Hematopoietic multipotent progenitor cell (in vitro differentiated cells): ENCODE results near the gene NFATC4. TPM values are rescaled to one million over a fixed set of nuclear protein-coding genes. Genes with fewer than 3 reads are reported as not detected.
"Not testable (repeated sequence)": the region's sequence is repeated elsewhere in the genome, so short reads cannot be mapped to it uniquely, and the experiment has no call there.

Source experiments
- DNase-seq, 3 donors: peaks; one replicate each; pipeline ENCODE4 v3.0.0-alpha.2; 2011 to 2015; ENCODE audit warnings: low read depth in 2 of 3, low spot score in 2 of 3
- total RNA-seq: library from RNA; depleted of rRNA; stranded (reverse); fragments of >200 nt; gene quantifications from one replicate; pipeline ENCODE4 v1.2.3, GENCODE V29; 2012

NFATC4 gene
- total RNA-seq, 1 donor, result 0.54 TPM

GRCh38 chr14:24387009-24387345 is 19.0 kb downstream of the NFATC4 start:
- no peak for DNase-seq

DNA sequence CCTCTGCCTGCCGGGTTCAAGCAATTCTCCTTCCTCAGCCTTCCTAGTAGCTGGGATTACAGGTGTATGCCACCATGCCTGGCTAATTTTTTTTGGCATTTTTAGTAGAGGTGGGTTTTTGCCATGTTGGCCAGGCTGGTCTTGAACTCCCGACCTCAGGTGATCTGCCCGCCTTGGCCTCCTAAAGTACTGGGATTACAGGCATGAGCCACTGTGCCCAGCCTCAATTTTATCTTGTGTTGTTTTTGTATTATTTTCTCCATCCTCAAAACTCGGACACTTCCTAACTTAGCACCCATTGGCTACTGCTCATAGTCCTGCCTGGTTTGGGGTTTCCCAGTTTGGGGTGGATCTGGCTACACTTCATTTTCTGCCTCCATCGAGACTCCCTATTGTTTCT is 19.6 kb downstream of the NFATC4 start:
- not testable (repeated sequence) for DNase-seq

DNA sequence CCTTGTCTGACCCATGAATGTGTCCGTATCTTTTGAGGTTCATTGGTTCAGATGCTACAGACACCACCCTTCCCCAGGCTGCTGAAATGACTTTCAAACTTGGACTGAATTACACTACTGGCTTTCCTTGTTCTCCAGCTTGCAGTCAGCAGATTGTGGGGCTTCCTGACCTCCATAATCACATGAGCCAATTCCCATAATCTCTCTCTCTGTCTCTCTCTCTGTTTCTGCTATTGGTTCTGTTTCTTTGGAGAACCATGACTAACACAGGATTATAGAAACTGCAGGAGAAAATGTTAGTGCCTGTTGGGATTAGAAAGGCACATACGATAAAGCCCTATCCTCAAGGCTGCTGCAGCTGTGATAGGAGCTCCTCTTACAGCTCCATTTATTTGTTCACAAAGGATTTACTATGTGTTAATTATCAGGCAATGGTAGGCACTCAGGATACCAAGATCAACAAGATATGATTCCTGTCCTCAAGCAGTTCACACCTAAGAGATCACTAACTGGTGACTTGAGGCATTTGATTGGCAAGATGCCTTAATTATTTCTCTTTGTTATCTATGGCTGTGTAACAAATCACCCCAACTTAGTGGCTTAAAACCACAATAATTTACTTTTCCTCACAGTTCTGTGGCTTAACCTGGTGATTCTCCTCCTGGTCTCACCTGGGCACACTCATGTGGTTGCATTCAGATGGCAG is 20.6 kb downstream of the NFATC4 start:
- no peak for DNase-seq

- no peak for DNase-seq
Measured at GRCh38 chr14:24389226-24389848, 21.4 kb downstream of the NFATC4 start.

GRCh38 chr14:24390701-24391468 is 22.9 kb downstream of the NFATC4 start:
- DNase-seq, result peak in 1 of 3 donors; percentile 89

GRCh38 chr14:24392325-24393091 is 24.5 kb downstream of the NFATC4 start:
- DNase-seq, result no peak

- no peak for DNase-seq
Measured at GRCh38 chr14:24394275-24394674, 26.3 kb downstream of the NFATC4 start.

DNA sequence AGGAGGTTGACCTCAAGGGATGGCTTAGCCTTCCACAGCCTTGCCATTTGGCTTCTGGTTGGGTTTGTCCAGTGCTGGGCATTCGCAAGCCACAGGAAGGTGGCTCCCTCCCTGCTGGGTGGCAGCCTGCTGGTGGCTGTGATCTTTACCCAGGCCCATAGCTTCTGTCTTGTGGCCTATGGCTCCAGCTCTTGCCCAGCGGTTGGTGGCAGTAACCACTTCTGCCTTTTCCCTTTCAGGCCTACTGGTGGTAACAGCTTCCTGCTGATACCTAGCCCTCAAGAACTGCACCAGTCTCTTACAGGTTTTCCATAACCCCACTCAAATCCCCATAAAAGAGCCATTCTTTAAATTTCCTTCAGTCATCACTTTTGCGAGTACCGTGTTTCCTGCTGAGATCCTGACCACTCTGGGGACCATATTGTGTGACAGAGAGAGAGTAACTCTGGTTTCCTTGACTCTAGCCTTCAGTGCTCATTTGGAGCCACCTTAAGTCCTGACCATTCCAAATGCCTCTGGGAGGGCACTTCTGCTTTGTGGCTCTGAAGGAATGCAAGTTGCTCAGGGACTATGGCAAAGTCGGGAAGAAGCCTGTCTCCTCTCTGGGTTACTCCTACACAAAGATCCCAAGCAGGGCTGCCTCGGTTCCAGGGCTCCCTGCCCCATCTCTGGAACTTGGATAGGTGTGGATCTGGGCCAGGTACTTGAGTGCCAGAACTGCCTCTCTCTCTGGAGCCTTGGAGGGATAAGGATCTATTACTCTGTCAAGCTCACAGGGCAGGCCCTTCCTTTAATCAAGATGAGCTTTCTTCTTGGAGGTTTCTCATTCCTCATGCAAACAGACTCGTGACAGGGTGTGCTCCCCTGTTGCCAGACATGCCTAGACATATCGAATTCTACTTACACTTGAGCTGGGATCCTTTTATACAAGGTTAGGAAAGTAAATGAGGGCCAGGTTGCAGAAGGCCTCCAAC is 27.9 kb downstream of the NFATC4 start:
- peak in 2 of 3 donors; percentile 78 to 87 for DNase-seq

- no peak for DNase-seq
Measured at GRCh38 chr14:24397639-24398292, 29.8 kb downstream of the NFATC4 start.

GRCh38 chr14:24398293-24398652 is 30.3 kb downstream of the NFATC4 start:
- no peak for DNase-seq

GRCh38 chr14:24398653-24399446 is 30.9 kb downstream of the NFATC4 start, which contains the start of gene NYNRIN:
TSS of gene NYNRIN (plus strand) at chr14:24399003. CDS start at chr14:24399247, 244 bp downstream.
- DNase-seq, result peak in 2 of 3 donors; percentile 58 to 69

- DNase-seq, result no peak
Measured at GRCh38 chr14:24399447-24399822, 31.5 kb downstream of the NFATC4 start.

DNA sequence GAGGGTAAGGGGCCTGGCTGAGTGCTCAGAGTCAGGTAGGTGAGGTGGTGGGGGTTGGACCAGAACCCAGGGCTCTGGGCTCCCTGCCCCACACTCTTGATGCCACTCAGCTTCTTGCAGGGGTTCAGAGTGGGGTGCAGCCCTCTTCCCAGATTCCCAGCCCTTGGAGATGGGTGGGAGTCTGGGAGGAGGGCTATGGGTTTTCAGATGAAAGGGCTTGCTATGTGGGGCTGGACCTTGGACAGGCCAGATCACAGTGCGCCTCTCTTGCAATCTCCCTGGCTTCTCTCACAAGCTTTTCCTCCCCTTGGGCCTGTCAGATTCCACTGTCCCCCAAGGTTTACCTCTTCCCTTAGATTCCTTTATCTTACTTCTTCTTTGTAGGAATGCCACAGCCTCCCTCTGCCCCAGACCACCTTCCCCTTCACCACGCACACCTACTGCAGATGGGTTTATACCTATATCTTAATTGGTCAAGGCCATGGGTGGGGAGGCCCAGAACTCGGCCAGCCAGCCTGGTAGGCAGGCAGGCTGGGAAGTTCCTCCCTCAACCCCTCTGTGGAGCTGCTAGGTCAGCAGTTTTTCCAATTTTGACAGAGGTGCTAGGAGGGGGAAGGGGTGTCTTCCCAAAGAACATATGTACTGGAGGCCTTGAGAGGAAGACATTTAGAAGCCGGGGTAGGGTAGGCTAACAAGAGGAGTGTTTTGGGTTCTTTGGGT is 32.2 kb downstream of the NFATC4 start:
- no peak for DNase-seq

DNA sequence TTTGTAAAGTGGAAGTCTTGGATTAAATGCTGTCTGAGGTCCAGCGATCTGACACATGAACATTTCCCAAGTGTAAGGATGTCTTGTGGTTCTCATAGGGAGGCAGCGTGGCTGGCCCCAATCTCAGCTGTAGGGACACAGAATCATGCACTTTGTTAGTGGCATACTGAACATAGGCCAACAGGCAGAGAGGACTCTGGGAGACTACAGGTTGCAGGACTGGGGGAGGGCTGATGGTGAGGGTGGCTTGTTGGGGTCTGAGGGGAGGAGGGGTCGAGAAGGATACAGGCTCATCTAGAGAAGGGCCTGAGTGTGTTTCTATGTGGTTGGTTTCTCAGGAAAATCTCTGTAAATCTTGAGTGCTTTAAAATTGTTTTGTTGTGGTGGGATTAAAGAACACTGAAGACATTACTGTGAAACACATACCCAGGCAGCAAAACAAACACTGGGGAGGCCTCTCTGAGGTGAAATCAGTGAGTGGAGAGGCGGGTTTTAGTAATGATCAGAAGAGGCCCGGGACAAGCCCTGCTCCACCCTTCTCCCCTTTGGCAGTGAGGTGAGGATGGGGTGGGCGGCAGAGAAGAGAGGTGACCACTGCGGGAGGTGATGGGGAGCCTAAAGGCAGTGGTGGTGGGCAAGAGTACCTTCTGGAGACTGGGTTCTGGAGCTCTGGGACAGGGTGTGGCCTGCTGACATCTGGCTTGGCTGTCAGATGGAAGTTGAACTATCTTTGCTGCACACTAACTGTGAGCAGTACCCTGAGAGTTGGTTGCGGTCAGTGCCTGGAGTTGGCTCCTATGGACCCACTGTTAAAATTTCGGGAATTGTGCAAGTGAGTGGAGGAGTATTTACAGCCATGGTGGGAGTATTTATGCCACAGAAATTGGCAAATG is 34.1 kb downstream of the NFATC4 start:
- DNase-seq, result no peak

DNA sequence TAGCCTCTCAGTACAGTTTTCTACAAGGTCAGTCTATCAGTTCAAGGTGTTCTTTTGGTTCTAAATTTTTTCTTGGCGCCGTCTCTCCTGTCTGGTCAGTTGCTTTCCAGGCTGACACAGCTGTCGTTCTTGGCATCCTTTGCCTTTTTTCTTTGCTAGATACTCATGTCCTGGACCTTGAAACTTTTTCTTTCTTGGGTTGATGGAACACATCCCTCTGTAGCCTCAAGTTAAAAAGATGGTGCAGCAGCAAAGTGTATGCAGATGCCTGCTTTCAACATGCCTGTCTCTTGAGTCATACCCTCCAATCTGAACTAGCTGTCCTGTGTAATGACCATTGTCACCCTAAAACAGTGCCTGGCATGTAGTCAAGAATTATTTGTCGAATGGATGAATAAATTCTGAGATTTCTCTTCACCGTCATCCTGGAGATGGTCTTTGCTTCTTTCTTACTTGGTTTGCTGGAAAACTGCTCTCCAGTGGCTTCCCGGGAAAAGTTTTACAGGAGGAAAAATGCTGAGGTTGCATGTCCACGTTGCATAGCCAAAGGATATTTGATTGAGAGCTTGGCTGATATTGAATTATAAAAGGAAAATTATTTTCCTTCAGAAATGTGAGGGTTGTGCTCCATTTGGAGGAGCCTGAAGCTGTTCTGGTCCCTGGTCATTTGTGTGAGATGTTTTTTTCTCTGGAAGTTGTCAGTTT is 35.5 kb downstream of the NFATC4 start:
- DNase-seq, result no peak

GRCh38 chr14:24404814-24405213 is 36.8 kb downstream of the NFATC4 start:
- no peak for DNase-seq
